UCSD-AML1 (cell line): ENCODE results near the gene CISD1.
A peak's percentile ranks its signal among the peaks of the same experiment; 100 is the strongest.

ENCODE experiments used
- DNase-seq: peaks from one replicate; lab custom pipeline; 2025; ENCODE audit not compliant: unreplicated experiment; lab: John Stamatoyannopoulos, UW

Gene CISD1

GRCh38 chr10:58305821-58306220 is 36.9 kb downstream of the CISD1 start:
- DNase-seq, result no peak

- no peak for DNase-seq
Observed at GRCh38 chr10:58307676-58308075, 38.7 kb downstream of the CISD1 start.

- DNase-seq, result no peak
Observed at GRCh38 chr10:58311026-58311425, 42.1 kb downstream of the CISD1 start.

- DNase-seq, result no peak
Observed at GRCh38 chr10:58316874-58317273, 47.9 kb downstream of the CISD1 start.

- no peak for DNase-seq
Observed at GRCh38 chr10:58318346-58318745, 49.4 kb downstream of the CISD1 start.

- no peak for DNase-seq
Observed at GRCh38 chr10:58319599-58319998, 50.6 kb downstream of the CISD1 start.

GRCh38 chr10:58320351-58321049 is 51.5 kb downstream of the CISD1 start:
- no peak for DNase-seq

GRCh38 chr10:58322072-58322834 is 53.3 kb downstream of the CISD1 start:
- peak; percentile 23 for DNase-seq

GRCh38 chr10:58322835-58323209 is 53.9 kb downstream of the CISD1 start:
- no peak for DNase-seq

GRCh38 chr10:58326967-58327381 is 58.0 kb downstream of the CISD1 start:
- no peak for DNase-seq

- DNase-seq, result no peak
Observed at GRCh38 chr10:58328233-58328632, 59.3 kb downstream of the CISD1 start.

- no peak for DNase-seq
Observed at GRCh38 chr10:58330431-58330830, 61.5 kb downstream of the CISD1 start.

GRCh38 chr10:58331646-58332045 is 62.7 kb downstream of the CISD1 start:
- DNase-seq, result no peak

GRCh38 chr10:58334817-58335305 is 65.9 kb downstream of the CISD1 start, which contains the start of gene UBE2D1:
Gene UBE2D1, plus strand, starts transcription at chr10:58335006. Its CDS starts 196 bp downstream, at chr10:58335202.
- peak; percentile 84 for DNase-seq

GRCh38 chr10:58335306-58336005 is 66.5 kb downstream of the CISD1 start:
- DNase-seq, result peak; percentile 44

- DNase-seq, result no peak
Observed at GRCh38 chr10:58336242-58336641, 67.3 kb downstream of the CISD1 start.
